GM23248 (cell line): ENCODE measurements around the gene MPPED2. TPM values are rescaled to one million over a fixed set of nuclear protein-coding genes. Genes with fewer than 3 reads are reported as not detected.

Experiments used
- DNase-seq: peaks from one replicate; pipeline ENCODE4 v3.0.0-alpha.2; 2015
- H2AFZ ChIP-seq: fragments of 200-600 bp; sonication (generic); 2 replicates; pipeline ENCODE4 v1.6.1; 2016; ENCODE audit warnings: antibody characterized with exemption
- H3F3A ChIP-seq: fragments of 200-600 bp; sonication (generic); 2 replicates; pipeline ENCODE4 v1.6.1; 2016; ENCODE audit warnings: mild to moderate bottlenecking, antibody characterized with exemption, mixed run types; ENCODE audit not compliant: insufficient read depth
- H3K27ac ChIP-seq: fragments of 200-600 bp; sonication (generic); 2 replicates; pipeline ENCODE4 v1.5.1; 2016; ENCODE audit warnings: mild to moderate bottlenecking
- H3K27me3 ChIP-seq: fragments of 200-600 bp; sonication (generic); replicated peaks from 2 replicates; pipeline ENCODE4 v1.6.1; 2016; ENCODE audit warnings: mild to moderate bottlenecking; ENCODE audit not compliant: insufficient read depth
- H3K36me3 ChIP-seq: fragments of 200-600 bp; sonication (generic); 2 replicates; pipeline ENCODE4 v1.6.1; 2016; ENCODE audit warnings: low read depth, mild to moderate bottlenecking
- H3K4me1 ChIP-seq: fragments of 200-600 bp; sonication (generic); 2 replicates; pipeline ENCODE4 v1.6.1; 2016; ENCODE audit warnings: mild to moderate bottlenecking; ENCODE audit not compliant: insufficient read depth
- H3K4me2 ChIP-seq: fragments of 200-600 bp; sonication (generic); one replicate; pipeline ENCODE4 v1.6.1; 2016; ENCODE audit warnings: mild to moderate bottlenecking; ENCODE audit not compliant: unreplicated experiment
- H3K4me3 ChIP-seq: fragments of 200-600 bp; sonication (generic); 2 replicates; pipeline ENCODE4 v1.5.1; 2016; ENCODE audit warnings: mild to moderate bottlenecking
- H3K79me2 ChIP-seq: fragments of 200-600 bp; sonication (generic); 2 replicates; pipeline ENCODE4 v1.6.1; 2016; ENCODE audit warnings: mild to moderate bottlenecking; ENCODE audit not compliant: insufficient read depth
- H3K9ac ChIP-seq: fragments of 200-600 bp; sonication (generic); 2 replicates; pipeline ENCODE4 v1.6.1; 2016; ENCODE audit warnings: mild to moderate bottlenecking
- H3K9me2 ChIP-seq: fragments of 200-600 bp; sonication (generic); 2 replicates; pipeline ENCODE4 v1.6.1; 2016; ENCODE audit warnings: mixed run types, mild to moderate bottlenecking, moderate library complexity; ENCODE audit not compliant: insufficient read depth
- H3K9me3 ChIP-seq: fragments of 200-600 bp; sonication (generic); one replicate; pipeline ENCODE4 v1.6.1; 2017; ENCODE audit warnings: low read depth
- H4K20me1 ChIP-seq: fragments of 200-600 bp; sonication (generic); 2 replicates; pipeline ENCODE4 v1.6.0; 2016; ENCODE audit not compliant: insufficient read depth
- EZH2 ChIP-seq: fragments of 200-600 bp; sonication (generic); IDR thresholded peaks from 2 replicates; pipeline ENCODE4 v1.6.1; 2018; ENCODE audit warnings: antibody characterized with exemption, mild to moderate bottlenecking; ENCODE audit not compliant: insufficient read depth, poor library complexity, severe bottlenecking
- EZH2phosphoT487 ChIP-seq: fragments of 200-600 bp; sonication (generic); IDR thresholded peaks from 2 replicates; pipeline ENCODE4 v1.6.1; 2018; ENCODE audit warnings: antibody characterized with exemption, moderate library complexity, mild to moderate bottlenecking, low read depth; ENCODE audit not compliant: insufficient read depth
- WGBS, 2 experiments: methylation state at CpG; one replicate each; pipeline ENCODE4 v1.1.6; 2015 to 2017; ENCODE audit warnings: low lambda C conversion rate in 2 of 2, low coverage in 1 of 2; ENCODE audit errors: missing lambda C conversion rate in 2 of 2; 5-methylcytosine and 5-hydroxymethylcytosine counted together
- in situ Hi-C: fragments of 300-500 bp; cut with MboI; formaldehyde crosslinking; loops from 2 replicates; pipeline ENCODE4 v1.15.0; 2020
- polyA plus RNA-seq: library from polyadenylated mRNA; unstranded; fragments of >200 nt; fragmentation: Nextera tagmentation; extraction: Ambion mirVana; gene quantifications from 2 replicates; pipeline ENCODE4 v1.2.1, GENCODE V29; 2016
- total RNA-seq: library from RNA; depleted of rRNA; stranded (reverse); fragments of >200 nt; shearing (Covaris generic); gene quantifications from 2 replicates; pipeline ENCODE4 v1.2.3, GENCODE V29; 2014

The MPPED2 gene
- total and polyA plus RNA-seq, 2 experiments from 2014 or later, result not detected

DNA sequence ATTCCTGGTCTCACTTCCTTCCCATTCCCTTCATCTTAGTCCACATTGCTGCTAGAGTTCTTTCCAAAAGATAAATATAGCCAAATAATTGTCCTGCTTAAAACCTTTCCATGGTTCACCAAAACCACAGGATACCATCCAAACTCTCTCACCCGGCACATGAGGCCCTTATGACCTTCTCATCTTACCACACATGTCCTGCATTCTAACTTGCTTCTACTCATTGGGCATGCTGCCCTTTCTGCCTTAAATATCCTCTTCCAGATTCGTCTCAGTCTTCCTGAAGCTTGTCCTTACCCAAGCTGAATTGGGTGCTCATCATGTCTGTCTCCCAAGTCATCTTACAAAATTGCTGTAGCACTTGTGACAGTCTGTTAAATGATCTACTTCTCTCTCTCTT, 114.9 kb downstream of the MPPED2 start:
- DNase-seq, result no peak
- Histone ChIP-seq H3K4me2 (no peak overlapping the region), H3K4me3 (no peak overlapping the region), H3K27me3 (no peaks in the 10 kb centered on the region), H3K9ac (no peak overlapping the region), H3K4me1 (no peaks in the 10 kb centered on the region), H3K9me2 (no peaks in the 10 kb centered on the region), H3F3A (no peaks in the 10 kb centered on the region), H2AFZ (no peak overlapping the region), H4K20me1 (no peaks in the 10 kb centered on the region), H3K79me2 (no peaks in the 10 kb centered on the region), H3K36me3 (no peaks in the 10 kb centered on the region), H3K9me3 (no peaks in the 10 kb centered on the region), H3K27ac (no peak overlapping the region)
- in situ Hi-C loops, result no loop called here
- 38 to 47% methylated on average over 2 of the region's 2 CpGs for WGBS, 2 experiments
- TF ChIP-seq EZH2 (no peak), EZH2phosphoT487 (no peak)

DNA sequence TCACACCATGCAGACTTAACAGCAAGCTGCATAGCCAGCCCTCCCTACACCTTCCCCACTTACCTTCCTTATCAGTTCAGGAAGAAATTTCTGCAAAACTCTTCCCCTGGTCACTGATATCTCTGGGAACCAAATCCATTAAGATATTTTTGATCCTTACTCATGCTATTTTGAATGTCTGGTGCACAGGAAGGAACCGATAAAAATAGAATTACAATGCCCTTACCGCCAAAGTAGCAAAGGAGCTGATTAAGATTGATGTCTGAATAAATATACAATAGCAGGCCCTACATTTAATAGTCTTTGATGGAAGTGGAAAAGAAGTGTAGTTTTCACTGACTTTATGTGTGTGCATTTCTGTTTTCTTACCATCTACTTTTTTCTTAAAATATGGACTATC, 117.3 kb downstream of the MPPED2 start:
- DNase-seq, result no peak
- Histone ChIP-seq H3K79me2 (no peaks in the 10 kb centered on the region), H3K4me2 (no peak overlapping the region), H3K36me3 (no peaks in the 10 kb centered on the region), H3K27me3 (no peaks in the 10 kb centered on the region), H3K9me2 (no peaks in the 10 kb centered on the region), H3K4me3 (no peak overlapping the region), H4K20me1 (no peaks in the 10 kb centered on the region), H3K9me3 (no peaks in the 10 kb centered on the region), H3K9ac (no peak overlapping the region), H3K4me1 (no peaks in the 10 kb centered on the region), H3F3A (no peaks in the 10 kb centered on the region), H3K27ac (no peak overlapping the region), H2AFZ (no peak overlapping the region)
- WGBS, 2 experiments, result 80 to 83% methylated on average over 2 of the region's 2 CpGs
- in situ Hi-C loops, result no loop called here
- no peak for TF ChIP-seq EZH2phosphoT487
- TF ChIP-seq EZH2, result no peak

GRCh38 chr11:30467176-30467575, 119.0 kb downstream of the MPPED2 start:
- no peak overlapping the region for H3K27ac ChIP-seq
- no peaks in the 10 kb centered on the region for H4K20me1 ChIP-seq
- TF ChIP-seq EZH2phosphoT487 (no peak), EZH2 (no peak)
- H3K4me1 ChIP-seq, result no peaks in the 10 kb centered on the region
- in situ Hi-C loops, result no loop called here
- H3K9me2 ChIP-seq, result no peaks in the 10 kb centered on the region
- H3K9ac ChIP-seq, result no peak overlapping the region
- no peaks in the 10 kb centered on the region for H3K79me2 ChIP-seq
- H3K36me3 ChIP-seq, result no peaks in the 10 kb centered on the region
- H3K4me3 ChIP-seq, result no peak overlapping the region
- H3K27me3 ChIP-seq, result no peaks in the 10 kb centered on the region
- H2AFZ ChIP-seq, result no peak overlapping the region
- no peak for DNase-seq
- no peak overlapping the region for H3K4me2 ChIP-seq
- H3K9me3 ChIP-seq, result no peaks in the 10 kb centered on the region
- H3F3A ChIP-seq, result no peaks in the 10 kb centered on the region

DNA sequence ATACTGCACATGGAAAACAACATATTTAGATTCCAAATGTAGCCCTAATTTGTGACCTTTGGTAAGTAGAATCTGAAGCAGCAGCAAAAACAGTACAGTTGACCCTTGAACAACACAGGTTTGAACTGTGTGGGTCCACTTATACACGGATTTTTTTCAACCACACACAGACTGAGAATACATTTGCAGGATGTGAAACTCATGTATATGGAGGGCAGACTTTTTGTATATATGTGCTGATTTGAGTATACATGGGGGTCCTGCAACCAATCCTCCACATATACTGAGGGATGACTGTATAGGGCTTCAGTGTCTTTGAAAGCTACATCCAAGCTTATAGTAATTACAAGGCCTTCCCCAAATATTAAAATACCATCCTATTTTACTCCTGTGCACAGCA, 120.5 kb downstream of the MPPED2 start:
- Histone ChIP-seq H2AFZ (no peak overlapping the region), H3K79me2 (no peaks in the 10 kb centered on the region)
- TF ChIP-seq EZH2 (no peak), EZH2phosphoT487 (no peak)

GRCh38 chr11:30465192-30465591, 121.0 kb downstream of the MPPED2 start:
- Histone ChIP-seq H3K4me3 (no peak overlapping the region), H3K4me2 (no peak overlapping the region), H3K9me3 (no peaks in the 10 kb centered on the region), H2AFZ (no peak overlapping the region), H3K4me1 (no peaks in the 10 kb centered on the region), H3K79me2 (no peaks in the 10 kb centered on the region), H4K20me1 (no peaks in the 10 kb centered on the region), H3K36me3 (no peaks in the 10 kb centered on the region), H3F3A (no peaks in the 10 kb centered on the region), H3K9me2 (no peaks in the 10 kb centered on the region), H3K9ac (no peak overlapping the region), H3K27me3 (no peaks in the 10 kb centered on the region), H3K27ac (no peak overlapping the region)
- in situ Hi-C loops, result no loop called here
- no peak for TF ChIP-seq EZH2
- 47 to 57% methylated on average over 2 of the region's 2 CpGs for WGBS, 2 experiments
- no peak for DNase-seq

More for the DNA sequence above, 120.5 kb downstream of the MPPED2 start:
- no peak overlapping the region for H3K4me2 ChIP-seq
- no peak for DNase-seq
- no peaks in the 10 kb centered on the region for H3K27me3 ChIP-seq
- no peaks in the 10 kb centered on the region for H3K9me3 ChIP-seq
- WGBS, 2 experiments, result 27 to 33% methylated on average over 1 of the region's 1 CpG
- no peaks in the 10 kb centered on the region for H4K20me1 ChIP-seq
- in situ Hi-C loops, result no loop called here
- H3K9me2 ChIP-seq, result no peaks in the 10 kb centered on the region
- H3K36me3 ChIP-seq, result no peaks in the 10 kb centered on the region
- H3F3A ChIP-seq, result no peaks in the 10 kb centered on the region
- H3K9ac ChIP-seq, result no peak overlapping the region
- H3K4me3 ChIP-seq, result no peak overlapping the region
- no peaks in the 10 kb centered on the region for H3K4me1 ChIP-seq
- no peak overlapping the region for H3K27ac ChIP-seq
